Ovary (tissue), 9 donors: ENCODE results near the gene ANO6. TPM values are rescaled to one million over a fixed set of nuclear protein-coding genes. Genes with fewer than 3 reads are reported as not detected.
A peak's percentile ranks its signal among the peaks of the same experiment; 100 is the strongest.

Source experiments
- DNase-seq, 5 donors: peaks; one replicate each; pipeline ENCODE4 v3.0.0-alpha.2; 2019 to 2020
- H3K27ac ChIP-seq, 2 donors: fragments of 200-600 bp; one replicate each; pipeline versions ENCODE4 v1.5.1 to v1.8.0; 2019 to 2022
- H3K27me3 ChIP-seq: fragments of 200-600 bp; one replicate; pipeline ENCODE4 v1.8.0; 2022
- H3K36me3 ChIP-seq: fragments of 200-600 bp; sonication (generic); one replicate; pipeline ENCODE4 v1.5.1; 2019
- H3K4me1 ChIP-seq: one replicate; pipeline ENCODE4 v1.8.1; 2013; ENCODE audit warnings: mild to moderate bottlenecking, moderate library complexity; ENCODE audit not compliant: insufficient read depth
- H3K4me3 ChIP-seq: fragments of 200-600 bp; sonication (generic); one replicate; pipeline ENCODE4 v1.5.1; 2017
- H3K9me3 ChIP-seq, 2 donors: fragments of 200-600 bp in 1 of 2; sonication (generic) in 1 of 2; one replicate each; pipeline versions ENCODE4 v1.5.1 to v1.8.1; 2013 to 2019; ENCODE audit warnings: mild to moderate bottlenecking in 1 of 2, moderate library complexity in 1 of 2
- CTCF ChIP-seq, 3 donors: fragments of 450-650 bp in 2 of 3; fragments of 200-600 bp in 1 of 3; IDR thresholded peaks; one replicate each; pipeline versions ENCODE4 v1.5.1 to v1.8.0; 2016 to 2022; ENCODE audit warnings: antibody characterized with exemption in 3 of 3, mild to moderate bottlenecking in 1 of 3
- EP300 ChIP-seq: sonication (generic); formaldehyde crosslinking; IDR thresholded peaks from one replicate; pipeline ENCODE4 v1.6.1; 2017; ENCODE audit warnings: antibody characterized with exemption
- POLR2A ChIP-seq: fragments of 450-650 bp; IDR thresholded peaks from one replicate; pipeline ENCODE4 v1.6.1; 2017; ENCODE audit warnings: antibody characterized with exemption, mild to moderate bottlenecking, moderate library complexity
- WGBS, 3 donors: extraction: QIAGEN DNeasy Blood & Tissue Kit in 1 of 3; methylation state at CpG; one replicate each; pipeline versions ENCODE4 v1.1.5 to v1.1.7; 2013 to 2017; 5-methylcytosine and 5-hydroxymethylcytosine counted together
- intact Hi-C, 4 donors: fragments of 100-400 bp; cut with DNase I; formaldehyde crosslinking; loops; one replicate each; pipeline versions ENCODE4 v1.11.0 to v1.15.1; 2022 to 2023
- polyA plus RNA-seq, 2 donors: library from polyadenylated mRNA; stranded (reverse); fragments of 200-250 nt in 1 of 2; fragments of 350-450 nt in 1 of 2; fragmentation: Illumina TruSeq in 1 of 2; extraction: RNeasy Lipid Tissue Mini Kit (QIAGEN cat#74804) in 1 of 2; gene quantifications; one replicate each; pipeline ENCODE4 v1.2.3, GENCODE V29; 2013 to 2014
- small RNA-seq: library from RNA; depleted of rRNA; stranded (forward); fragments of <200 nt; gene quantifications from one replicate; pipeline ENCODE3, GENCODE V24; 2016
- total RNA-seq, 7 donors: library from RNA; depleted of rRNA in 2 of 7; stranded (reverse); fragments of >200 nt in 2 of 7; fragmentation: NEBNext Ultra II Directional in 3 of 7; extraction: Animal tissue kit (Norgen Biotek cat#: 25700) in 3 of 7; gene quantifications; one replicate each; pipeline versions ENCODE4 v1.1.0 to v1.2.4, GENCODE V29; 2016 to 2023
- donor health status: DM: no; HTN: no; CAD: no; lungs with moderate emphysema.
- donor health status: DM: no; HTN: no; CAD: no.
- donor health status: Bipolar disorder and iron deficiency.
- donor health status: DM: yes; HTN: yes; CAD: no.
- donor health status: DM: no; HTN: no; CAD: no.
- donor health status: DM: yes; HTN: yes; CAD: no.

ANO6 gene
- total and polyA plus RNA-seq, 9 donors: 38.8 to 88.5 (median 63.2) TPM

DNA sequence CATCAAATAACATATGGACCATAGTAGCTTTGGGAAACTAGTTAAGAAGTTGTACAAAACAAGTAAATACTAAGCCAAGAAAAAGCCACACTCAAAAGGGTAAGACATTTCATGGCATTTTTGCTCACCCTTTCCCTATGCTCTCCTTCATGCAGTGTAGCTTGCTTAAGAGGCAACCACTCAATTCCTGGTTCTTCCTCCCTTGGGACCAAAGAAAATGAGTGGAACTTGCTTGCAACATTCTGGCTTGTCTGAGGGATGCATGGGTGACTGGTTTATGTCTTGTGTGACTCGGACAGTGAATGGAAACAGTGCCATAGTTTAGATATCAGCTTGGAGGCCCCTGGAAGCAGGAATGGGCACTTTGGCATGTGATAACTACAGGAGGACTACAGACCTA is 261.6 kb downstream of the ANO6 start:
- no peak overlapping the region for H3K4me3 ChIP-seq
- TF ChIP-seq POLR2A (no peak), EP300 (no peak), CTCF (IDR thresholded peaks at IDR 0.05) (no peak)
- no peak overlapping the region for H3K27ac ChIP-seq
- intact Hi-C loops: no loop called here
- H3K36me3 ChIP-seq: no peaks in the 10 kb centered on the region
- H3K4me1 ChIP-seq: no peaks in the 10 kb centered on the region
- H3K27me3 ChIP-seq: no peaks in the 10 kb centered on the region
- no peaks in the 10 kb centered on the region for H3K9me3 ChIP-seq
- DNase-seq: no peak
- WGBS, 3 donors: 75 to 96% (median 85%) methylated on average over 1 of the region's 1 CpG

DNA sequence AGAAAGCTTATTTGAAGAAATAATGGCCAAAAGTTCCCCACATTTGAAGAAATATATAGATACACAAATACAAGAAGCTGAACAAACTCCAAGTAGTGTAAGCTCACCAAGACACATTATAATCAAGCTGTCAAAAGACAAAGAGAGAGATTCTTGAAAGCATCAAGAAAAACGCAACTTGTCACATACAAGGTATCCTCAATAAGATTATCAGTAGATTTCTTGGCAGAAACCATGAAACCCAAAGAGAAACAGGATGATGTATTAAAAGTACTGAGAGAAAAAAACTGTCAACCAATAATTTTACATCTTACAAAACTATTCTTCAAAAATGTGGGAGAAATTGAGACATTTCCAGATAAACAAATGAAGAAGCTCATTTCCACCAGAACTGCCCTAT is 263.0 kb downstream of the ANO6 start:
- 74 to 85% (median 79%) methylated on average over 1 of the region's 1 CpG for WGBS, 3 donors
- peaks cover 1% of the 10 kb centered on the region for H3K4me1 ChIP-seq
- H3K27ac ChIP-seq: no peak overlapping the region
- no peak for DNase-seq
- intact Hi-C loops: no loop called here
- H3K9me3 ChIP-seq: no peaks in the 10 kb centered on the region
- no peaks in the 10 kb centered on the region for H3K27me3 ChIP-seq
- TF ChIP-seq EP300: no peak
- no peak overlapping the region for H3K4me3 ChIP-seq
- no peaks in the 10 kb centered on the region for H3K36me3 ChIP-seq

- H3K9me3 ChIP-seq: no peaks in the 10 kb centered on the region
- no peak overlapping the region for H3K4me3 ChIP-seq
- no peaks in the 10 kb centered on the region for H3K27me3 ChIP-seq
- H3K36me3 ChIP-seq: no peaks in the 10 kb centered on the region
- peaks cover 1% of the 10 kb centered on the region for H3K4me1 ChIP-seq
- DNase-seq: no peak
- intact Hi-C loops: no loop called here
- H3K27ac ChIP-seq: no peak overlapping the region
- TF ChIP-seq CTCF (IDR thresholded peaks at IDR 0.05) (no peak), EP300 (no peak), POLR2A (no peak)
- 59 to 71% (median 67%) methylated on average over 5 of the region's 5 CpGs for WGBS, 3 donors
Measured at GRCh38 chr12:45481746-45482145, 265.9 kb downstream of the ANO6 start.

DNA sequence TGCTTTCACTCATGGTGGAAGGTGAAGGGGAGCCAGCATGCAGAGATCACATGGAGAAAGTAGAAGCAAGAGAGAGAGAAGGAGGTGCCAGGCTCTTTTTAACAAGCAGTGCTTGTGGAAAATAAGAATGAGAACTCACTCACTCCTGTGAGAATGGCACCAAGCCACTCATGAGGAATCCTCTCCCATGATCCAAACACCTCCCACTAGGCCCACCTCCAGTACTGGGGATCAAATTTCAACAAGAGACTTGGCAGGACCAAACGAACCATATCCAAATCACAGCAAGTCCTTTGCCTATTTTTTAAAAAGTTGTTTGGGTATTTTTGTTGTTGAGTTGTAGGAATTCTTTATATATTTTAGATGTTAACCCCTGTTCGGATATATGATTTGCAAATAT is 267.7 kb downstream of the ANO6 start:
- Histone ChIP-seq H3K36me3 (no peaks in the 10 kb centered on the region), H3K4me1 (peaks cover 1% of the 10 kb centered on the region), H3K4me3 (no peak overlapping the region), H3K27ac (no peak overlapping the region), H3K27me3 (no peaks in the 10 kb centered on the region), H3K9me3 (no peaks in the 10 kb centered on the region)
- TF ChIP-seq EP300: no peak
- TF ChIP-seq CTCF (IDR thresholded peaks at IDR 0.05): no peak
- TF ChIP-seq POLR2A: no peak
- DNase-seq: peak; percentile 23 to 69 (median 48)
- WGBS, 3 donors: 30 to 44% (median 34%) methylated on average over 2 of the region's 2 CpGs
- intact Hi-C loops: no loop called here

Small RNAs within 50 kb of the gene (small RNA-seq; reads per million reads assigned to genes)
- gene AC009248.2: not detected

Other genes with a start within 250 kb of the ANO6 start
- gene DBX2, start 165.0 kb upstream of the ANO6 start, total RNA-seq: not detected
- under 1 TPM in 1 of 2 donors, not detected in 1; 0.10 TPM for gene DBX2, start 165.0 kb upstream of the ANO6 start, polyA plus RNA-seq